T-helper 2 cell treated with Interferon-gamma antibody and Interleukin-4, amounts not matched to agents 5 μg/mL and 100 μg/mL, for 36 hours (primary cell): Measurements from ENCODE around the gene TEX38.

Experiments
- DNase-seq: peaks from one replicate; pipeline ENCODE4 v3.0.0; 2021; ENCODE audit warnings: low spot score
- H3K27ac Mint-ChIP-seq: one replicate; pipeline ENCODE4 v1.8.0; 2021; ENCODE audit warnings: mild to moderate bottlenecking, mixed read lengths
- H3K27me3 Mint-ChIP-seq: one replicate; pipeline ENCODE4 v1.8.0; 2021; ENCODE audit warnings: low read depth, mixed read lengths
- H3K36me3 Mint-ChIP-seq: one replicate; pipeline ENCODE4 v1.8.0; 2021; ENCODE audit warnings: low read depth, mixed read lengths
- H3K4me1 Mint-ChIP-seq: one replicate; pipeline ENCODE4 v1.8.0; 2021; ENCODE audit warnings: low read depth, mixed read lengths
- H3K4me3 Mint-ChIP-seq: one replicate; pipeline ENCODE4 v1.8.0; 2022; ENCODE audit warnings: mild to moderate bottlenecking, moderate library complexity, mixed read lengths
- H3K9me3 Mint-ChIP-seq: one replicate; pipeline ENCODE4 v1.8.0; 2021; ENCODE audit warnings: mixed read lengths

Gene TEX38

DNA sequence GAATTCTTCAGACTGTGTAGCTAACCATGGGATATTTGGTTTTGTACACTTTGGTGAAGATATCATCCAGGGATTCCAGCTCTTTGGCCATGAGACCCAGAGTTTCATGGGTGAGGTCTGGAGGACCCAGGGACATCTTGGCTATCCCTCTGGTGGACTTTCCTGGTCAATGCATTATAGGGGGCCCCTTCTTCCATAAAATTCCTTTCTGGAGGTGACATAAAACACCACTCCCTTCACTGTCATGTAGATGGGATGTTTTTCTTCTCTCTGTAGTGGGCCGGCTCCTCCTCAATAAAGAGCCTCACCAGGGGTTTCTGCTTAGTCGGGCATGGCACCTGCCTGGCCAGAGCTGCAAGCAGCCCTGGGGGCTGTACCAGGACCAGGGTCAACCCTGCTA is 5.7 kb upstream of the TEX38 start:
- H3K4me3 Mint-ChIP-seq: no peak overlapping the region
- no peaks in the 10 kb centered on the region for H3K27me3 Mint-ChIP-seq
- peaks cover 15% of the 10 kb centered on the region for H3K4me1 Mint-ChIP-seq
- peaks cover 21% of the 10 kb centered on the region for H3K36me3 Mint-ChIP-seq
- DNase-seq: no peak
- no peaks in the 10 kb centered on the region for H3K9me3 Mint-ChIP-seq
- H3K27ac Mint-ChIP-seq: no peak overlapping the region

DNA sequence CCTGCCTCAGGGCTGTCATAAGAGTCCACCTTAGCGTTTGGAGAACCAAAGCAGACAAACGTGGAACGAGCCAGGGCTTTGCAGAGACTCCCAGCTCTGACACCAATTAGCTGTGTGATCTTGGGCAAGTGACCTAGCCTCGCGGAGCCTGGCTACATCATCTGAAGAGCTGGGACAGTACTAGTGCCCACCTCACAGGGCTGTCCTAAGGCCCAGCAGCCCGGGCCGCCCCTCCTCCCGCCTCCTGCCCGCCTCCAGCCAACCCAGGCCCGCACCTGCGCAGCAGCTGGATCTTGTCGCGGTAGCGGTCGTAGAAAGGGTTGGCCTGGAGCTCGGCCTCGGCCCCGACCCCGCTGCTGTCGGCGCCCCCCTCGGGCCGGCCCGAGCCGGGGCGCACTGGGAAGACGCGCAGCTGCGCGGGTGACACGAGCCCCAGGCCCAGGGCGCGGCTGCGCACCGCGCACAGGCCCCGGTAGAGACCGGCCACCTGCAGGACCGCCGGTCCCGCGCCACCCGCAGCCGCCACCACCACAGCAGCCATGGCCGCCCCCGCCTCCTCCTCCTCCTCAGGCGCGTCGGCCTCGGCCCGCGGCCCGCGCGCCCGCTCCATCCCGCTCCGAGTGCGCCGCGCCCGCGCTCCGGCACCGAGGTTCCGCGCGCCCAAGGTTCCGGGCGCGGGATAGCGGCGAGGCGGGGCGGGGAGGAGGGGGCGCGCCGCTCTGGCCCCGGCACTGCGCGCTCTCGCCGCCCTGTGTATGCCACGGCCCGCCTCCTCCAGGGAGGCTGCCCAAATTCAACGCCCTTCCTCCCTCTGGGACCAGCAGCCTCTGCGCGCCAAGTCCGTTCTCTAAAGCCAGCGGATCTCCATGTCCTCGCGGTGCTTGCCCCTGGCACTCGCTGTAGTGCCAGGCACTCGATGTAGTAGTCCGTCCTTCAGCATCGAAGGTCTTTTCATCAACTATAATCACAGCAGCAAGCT is 3.6 kb upstream of the TEX38 start, which contains the start of gene ATPAF1:
Gene ATPAF1 (minus strand): TSS at position 583 of the 979 bp plus-strand sequence. CDS start 42 bp downstream, at position 541.
- Mint-ChIP-seq H3K4me3 (peak within 1 kb of the TSS; percentile 91), H3K9me3 (no peaks in the 10 kb centered on the region), H3K36me3 (peaks cover 21% of the 10 kb centered on the region), H3K27me3 (no peaks in the 10 kb centered on the region), H3K27ac (peak within 1 kb of the TSS; percentile 71), H3K4me1 (peaks cover 17% of the 10 kb centered on the region)
- DNase-seq: peak; percentile 74

DNA sequence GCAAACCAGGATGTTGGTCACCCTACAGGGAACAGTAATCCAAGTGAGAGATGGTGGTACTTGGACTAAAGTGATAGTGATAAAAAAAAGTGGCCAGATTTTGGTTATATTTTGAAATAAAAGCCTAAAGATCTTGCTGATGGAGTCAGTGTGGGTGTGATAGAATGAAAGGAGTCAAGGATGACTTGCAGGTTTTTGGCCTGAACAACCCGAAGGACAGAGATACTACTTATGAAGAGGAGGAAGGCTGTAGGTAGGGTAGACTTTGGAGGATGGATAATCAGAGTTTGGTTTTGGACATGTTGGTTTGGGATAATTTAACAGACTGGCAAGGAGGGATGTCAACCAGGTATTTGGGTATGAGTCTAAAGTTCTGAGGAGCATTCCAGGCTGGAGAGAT is 1.5 kb upstream of the TEX38 start:
- Mint-ChIP-seq H3K4me3 (no peak overlapping the region), H3K27me3 (no peaks in the 10 kb centered on the region), H3K27ac (no peak overlapping the region), H3K36me3 (peaks cover 12% of the 10 kb centered on the region), H3K9me3 (no peaks in the 10 kb centered on the region), H3K4me1 (peaks cover 25% of the 10 kb centered on the region)
- DNase-seq: no peak

DNA sequence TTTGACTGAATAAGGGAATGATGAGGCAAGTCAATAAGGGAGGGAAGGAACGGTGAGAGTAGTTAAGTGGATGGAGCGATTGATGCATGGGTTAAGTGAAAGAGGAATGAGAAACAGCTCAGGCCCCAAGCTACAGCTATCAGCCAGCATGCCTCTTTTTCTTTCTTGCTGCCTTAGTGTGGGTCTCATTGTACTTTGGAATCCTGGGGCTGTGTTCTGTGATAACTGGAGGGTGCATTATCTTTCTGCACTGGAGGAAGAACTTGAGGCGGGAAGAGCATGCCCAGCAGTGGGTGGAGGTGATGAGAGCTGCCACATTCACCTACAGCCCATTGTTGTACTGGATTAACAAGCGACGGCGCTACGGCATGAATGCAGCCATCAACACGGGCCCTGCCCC is 1.0 kb downstream of the TEX38 start:
- Mint-ChIP-seq H3K27ac (no peak overlapping the region), H3K4me1 (peaks cover 34% of the 10 kb centered on the region), H3K4me3 (no peak overlapping the region), H3K9me3 (no peaks in the 10 kb centered on the region), H3K27me3 (no peaks in the 10 kb centered on the region), H3K36me3 (peaks cover 28% of the 10 kb centered on the region)
- no peak for DNase-seq

DNA sequence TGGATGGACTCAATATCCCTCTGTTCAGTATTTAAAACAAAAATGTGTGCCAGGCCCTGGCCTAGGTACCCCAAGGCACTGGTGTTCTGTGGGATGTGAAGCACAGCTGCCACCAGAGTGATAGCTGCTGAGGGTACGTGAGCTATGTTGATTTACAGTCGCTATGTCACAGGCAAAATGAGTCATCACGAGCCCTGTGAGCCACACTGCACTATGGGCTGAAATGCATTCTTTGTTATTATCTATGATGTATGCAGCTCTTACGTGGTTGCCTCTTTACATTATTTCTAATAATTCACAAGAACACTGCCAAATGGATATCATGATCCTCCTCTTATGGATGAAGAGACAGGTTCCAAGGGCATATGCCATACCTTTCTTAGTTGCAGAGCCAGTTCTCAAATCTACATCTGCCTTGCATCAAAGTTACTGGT is 2.1 kb downstream of the TEX38 start:
- Mint-ChIP-seq H3K4me3 (no peak overlapping the region), H3K27me3 (no peaks in the 10 kb centered on the region), H3K36me3 (peaks cover 37% of the 10 kb centered on the region), H3K27ac (no peak overlapping the region), H3K4me1 (peaks cover 34% of the 10 kb centered on the region), H3K9me3 (no peaks in the 10 kb centered on the region)
- DNase-seq: peak; percentile 30

DNA sequence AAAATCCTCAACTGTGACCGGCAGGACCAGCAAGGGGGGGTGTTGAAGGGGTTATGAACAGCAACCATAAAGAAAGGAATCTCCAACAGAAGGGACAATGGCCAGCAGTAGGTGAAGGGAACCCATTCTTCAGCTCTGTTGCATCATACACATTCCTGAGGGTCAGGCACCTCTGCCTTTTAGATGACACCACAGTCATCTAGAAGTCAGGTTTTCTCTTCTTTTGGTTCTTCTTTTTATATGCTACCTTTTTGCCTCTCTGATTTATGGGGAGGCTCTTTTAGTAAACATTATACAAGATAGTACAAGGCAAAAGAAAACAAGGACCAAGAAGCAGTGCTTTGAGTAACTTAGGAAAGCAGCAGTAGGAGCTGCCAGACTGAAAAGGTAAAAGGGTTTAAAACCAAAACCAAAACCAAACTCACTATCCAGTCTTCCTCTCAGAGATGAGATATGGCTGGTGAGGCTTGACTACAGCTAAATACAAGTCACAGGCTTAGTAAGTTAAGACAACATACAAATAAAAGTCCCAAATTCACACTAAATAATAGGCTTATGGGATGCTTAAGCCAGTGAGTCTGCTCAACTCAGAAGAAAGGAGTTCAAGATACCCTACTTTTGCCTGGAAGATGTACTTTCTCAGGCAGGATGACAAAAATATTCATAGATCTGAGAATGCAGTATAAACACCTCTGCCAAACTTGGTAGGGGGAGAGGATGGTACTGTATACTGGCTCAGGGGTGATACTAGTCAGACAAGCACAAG is 4.1 kb downstream of the TEX38 start:
- Mint-ChIP-seq H3K27ac (peak overlapping the region; percentile 94), H3K27me3 (no peaks in the 10 kb centered on the region), H3K4me1 (peaks cover 34% of the 10 kb centered on the region), H3K36me3 (peaks cover 51% of the 10 kb centered on the region), H3K9me3 (no peaks in the 10 kb centered on the region), H3K4me3 (peak overlapping the region; percentile 76)
- DNase-seq: no peak

DNA sequence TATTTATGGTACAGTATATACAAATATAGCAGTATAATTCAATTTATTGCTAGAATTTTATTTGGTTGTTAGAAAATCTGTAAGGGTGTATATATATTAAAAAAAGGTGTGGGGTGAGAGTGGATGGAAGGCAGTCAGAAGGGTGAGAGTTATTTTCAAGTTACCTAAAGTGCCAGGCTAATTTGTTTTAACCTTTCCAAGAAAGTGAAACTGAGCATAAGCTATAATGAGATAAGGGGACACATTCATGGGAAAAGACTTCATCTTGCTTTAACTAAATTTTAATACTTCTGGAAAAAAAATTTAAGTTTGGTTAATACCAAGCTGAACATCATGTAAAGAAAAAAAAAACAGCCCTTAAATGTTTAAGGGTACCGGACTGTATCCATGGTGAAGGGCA is 4.9 kb downstream of the TEX38 start:
- Mint-ChIP-seq H3K27me3 (no peaks in the 10 kb centered on the region), H3K36me3 (peaks cover 54% of the 10 kb centered on the region), H3K27ac (peak overlapping the region; percentile 94), H3K4me3 (peak overlapping the region; percentile 76), H3K9me3 (no peaks in the 10 kb centered on the region), H3K4me1 (peaks cover 34% of the 10 kb centered on the region)
- DNase-seq: no peak

DNA sequence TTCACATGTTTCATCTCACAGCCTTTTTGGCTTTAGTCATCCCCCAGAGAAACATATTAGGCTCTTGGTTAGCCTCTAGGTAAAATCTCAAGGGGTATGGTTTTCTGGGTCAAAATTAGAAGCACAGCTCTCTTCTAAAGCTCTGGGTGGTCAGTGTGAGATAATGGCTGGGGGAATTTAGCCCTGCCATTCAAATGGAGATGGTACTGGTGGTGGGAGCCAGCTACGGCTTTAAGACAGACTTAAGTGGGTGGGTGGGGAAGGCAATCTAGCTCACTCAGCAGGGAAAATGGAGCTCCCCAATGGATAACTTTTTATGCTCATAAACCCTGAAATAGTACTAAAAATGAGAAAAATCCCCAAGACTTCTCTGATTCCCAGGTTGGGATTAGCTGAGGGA is 5.7 kb downstream of the TEX38 start:
- H3K4me3 Mint-ChIP-seq: no peak overlapping the region
- peaks cover 34% of the 10 kb centered on the region for H3K4me1 Mint-ChIP-seq
- H3K36me3 Mint-ChIP-seq: peaks cover 62% of the 10 kb centered on the region
- no peaks in the 10 kb centered on the region for H3K9me3 Mint-ChIP-seq
- H3K27me3 Mint-ChIP-seq: no peaks in the 10 kb centered on the region
- DNase-seq: no peak
- peak overlapping the region; percentile 23 for H3K27ac Mint-ChIP-seq

DNA sequence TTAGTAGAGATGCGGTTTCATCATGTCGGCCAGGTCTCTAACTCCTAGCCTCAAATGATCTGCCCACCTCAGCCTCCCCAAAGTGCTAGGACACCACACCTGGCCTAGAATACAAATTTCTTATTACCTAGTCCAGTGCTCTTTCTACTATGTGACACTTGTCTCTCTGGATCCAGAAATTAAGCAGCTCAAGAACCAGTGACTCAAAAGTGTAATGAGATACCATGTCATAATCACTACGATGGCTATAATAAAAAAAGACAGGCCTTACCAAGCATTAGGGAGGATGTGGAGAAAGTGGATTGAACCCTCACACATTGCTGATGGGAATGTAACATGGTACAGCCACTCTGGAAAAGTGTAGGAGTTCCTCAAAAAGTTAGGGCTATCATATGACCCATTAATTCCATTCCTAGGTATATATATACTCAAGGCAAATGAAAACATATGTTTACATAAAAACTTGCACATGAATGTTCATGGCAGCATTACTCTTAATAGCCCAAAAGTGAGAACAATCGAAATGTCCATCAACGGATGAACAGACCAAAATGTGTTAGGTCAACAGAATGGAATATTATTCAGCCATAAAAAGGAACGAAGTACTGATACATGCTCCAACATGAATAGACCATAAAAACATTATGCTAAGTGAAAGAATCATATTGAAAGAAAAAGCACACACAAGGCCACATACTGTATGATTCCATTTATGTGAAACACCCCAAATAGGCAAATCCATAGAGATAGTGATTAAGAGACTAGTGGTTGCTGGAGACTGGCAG is 8.3 kb downstream of the TEX38 start:
- H3K4me3 Mint-ChIP-seq: no peak overlapping the region
- DNase-seq: no peak
- peaks cover 24% of the 10 kb centered on the region for H3K4me1 Mint-ChIP-seq
- H3K36me3 Mint-ChIP-seq: peaks cover 66% of the 10 kb centered on the region
- no peaks in the 10 kb centered on the region for H3K9me3 Mint-ChIP-seq
- H3K27me3 Mint-ChIP-seq: no peaks in the 10 kb centered on the region
- H3K27ac Mint-ChIP-seq: no peak overlapping the region

DNA sequence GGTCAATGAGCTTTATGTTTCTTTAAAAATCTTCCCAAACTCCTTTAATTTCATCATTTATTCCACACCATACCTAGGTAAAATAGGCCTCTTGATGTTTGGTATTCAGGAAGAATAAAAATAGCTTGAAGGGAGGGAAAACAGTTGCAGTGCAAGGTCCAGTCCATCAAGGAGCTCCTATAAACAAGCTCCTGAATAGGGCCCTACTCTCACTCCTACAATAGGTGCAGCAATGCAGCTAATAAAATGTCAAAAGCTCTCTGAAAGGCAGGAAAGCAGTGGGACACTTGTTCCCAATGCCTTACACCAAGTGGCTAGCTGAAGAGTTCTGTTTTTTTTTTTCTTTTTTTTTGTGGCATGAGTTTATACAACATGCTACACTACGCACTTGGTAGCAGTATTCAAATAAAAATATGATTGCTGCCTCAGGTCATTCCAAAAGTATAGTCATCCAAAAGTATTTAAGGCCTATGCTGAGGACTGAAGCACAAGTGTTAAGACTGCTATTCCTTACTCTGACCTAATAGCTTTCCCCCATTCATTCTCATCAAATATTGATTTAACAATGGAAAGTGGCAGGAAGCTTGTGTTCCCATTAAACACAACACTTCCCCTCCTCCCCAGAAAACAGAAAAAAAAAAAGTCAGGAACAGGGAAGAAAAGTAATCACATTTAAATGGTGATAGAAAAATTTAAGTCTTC is 9.8 kb downstream of the TEX38 start:
- H3K27ac Mint-ChIP-seq: no peak overlapping the region
- H3K27me3 Mint-ChIP-seq: no peaks in the 10 kb centered on the region
- peaks cover 15% of the 10 kb centered on the region for H3K4me1 Mint-ChIP-seq
- H3K9me3 Mint-ChIP-seq: no peaks in the 10 kb centered on the region
- DNase-seq: no peak
- peaks cover 67% of the 10 kb centered on the region for H3K36me3 Mint-ChIP-seq
- no peak overlapping the region for H3K4me3 Mint-ChIP-seq

DNA sequence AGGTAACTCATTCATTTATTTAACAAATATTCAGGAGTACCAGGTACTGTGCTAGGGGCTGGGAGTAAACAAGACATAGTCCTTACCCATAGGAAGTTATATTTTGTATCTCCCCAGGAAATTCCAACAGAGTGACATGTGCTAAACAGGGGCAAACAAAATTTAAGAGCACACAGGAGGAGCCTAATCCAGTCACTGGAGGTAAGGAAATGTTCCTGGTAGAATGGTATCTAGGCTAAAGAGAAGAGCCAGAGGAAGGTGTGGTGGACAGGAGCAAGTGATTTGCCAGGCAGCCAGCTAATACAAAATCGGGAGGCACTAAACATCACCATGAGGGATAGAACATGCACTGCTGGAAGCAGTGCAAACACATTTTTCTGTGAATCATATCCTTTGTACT is 10.4 kb downstream of the TEX38 start:
- peaks cover 13% of the 10 kb centered on the region for H3K4me1 Mint-ChIP-seq
- H3K27me3 Mint-ChIP-seq: no peaks in the 10 kb centered on the region
- DNase-seq: no peak
- H3K36me3 Mint-ChIP-seq: peaks cover 70% of the 10 kb centered on the region
- H3K27ac Mint-ChIP-seq: no peak overlapping the region
- H3K9me3 Mint-ChIP-seq: no peaks in the 10 kb centered on the region
- H3K4me3 Mint-ChIP-seq: no peak overlapping the region

DNA sequence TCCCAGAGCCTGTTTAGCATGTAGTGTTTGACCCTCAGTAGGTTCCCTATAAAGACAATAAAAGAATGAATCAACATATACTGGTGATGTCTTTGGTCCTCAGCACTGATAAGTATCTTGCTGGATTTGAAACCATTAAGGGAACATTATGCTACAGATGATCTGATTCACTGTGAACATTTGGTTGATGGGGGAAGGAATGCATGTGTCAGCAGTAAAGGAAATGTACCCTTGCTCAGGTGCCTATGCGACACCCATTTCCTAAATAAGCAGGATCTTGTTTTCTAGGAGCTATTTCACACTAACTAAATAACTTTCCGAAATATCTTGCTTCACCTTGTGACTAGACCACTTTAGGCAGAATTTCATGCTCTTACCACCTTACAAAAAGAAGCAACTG is 13.0 kb downstream of the TEX38 start:
- H3K9me3 Mint-ChIP-seq: no peaks in the 10 kb centered on the region
- no peak overlapping the region for H3K27ac Mint-ChIP-seq
- peaks cover 71% of the 10 kb centered on the region for H3K36me3 Mint-ChIP-seq
- no peak overlapping the region for H3K4me3 Mint-ChIP-seq
- no peak for DNase-seq
- no peaks in the 10 kb centered on the region for H3K27me3 Mint-ChIP-seq
- H3K4me1 Mint-ChIP-seq: peaks cover 18% of the 10 kb centered on the region

DNA sequence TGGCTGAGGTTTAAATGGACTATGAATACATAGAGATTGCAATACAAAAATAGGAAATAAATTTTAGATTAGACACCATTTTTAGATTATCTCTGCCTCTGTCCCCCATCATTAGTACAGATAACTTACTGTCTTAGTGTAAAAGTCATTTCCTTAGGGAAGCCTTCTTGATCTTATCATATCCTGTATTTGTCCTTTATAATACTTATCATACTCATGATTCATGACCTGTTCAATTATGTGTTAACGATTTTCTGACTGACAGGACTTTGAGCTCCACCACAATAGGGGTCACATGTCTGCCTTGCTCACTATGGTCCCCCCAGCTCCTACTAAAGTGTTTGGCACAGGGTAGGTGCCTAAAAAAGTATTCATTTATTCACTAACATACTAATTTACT is 14.6 kb downstream of the TEX38 start:
- H3K9me3 Mint-ChIP-seq: no peaks in the 10 kb centered on the region

More for the DNA sequence above, 14.6 kb downstream of the TEX38 start:
- Mint-ChIP-seq H3K27ac (no peak overlapping the region), H3K4me3 (no peak overlapping the region), H3K4me1 (peaks cover 18% of the 10 kb centered on the region), H3K36me3 (peaks cover 63% of the 10 kb centered on the region), H3K27me3 (no peaks in the 10 kb centered on the region)
- DNase-seq: no peak
